Measurements from ENCODE around the gene ANKRD29.

Gene ANKRD29

GRCh38 chr18:23575309-23575651 is 87.4 kb downstream of the ANKRD29 start:
- peak; percentile 47 for DNase-seq (ENCODE audit: low read depth)
- no peak for TF ChIP-seq CTCF (IDR thresholded peaks at IDR 0.05; ENCODE audit: insufficient read depth, low read depth, low read length, missing control alignments)
- no peak overlapping the region for H3K4me3 ChIP-seq (ENCODE audit: low read length)

- DNase-seq (ENCODE audit: low read depth) = no peak
- no peak for TF ChIP-seq CTCF (IDR thresholded peaks at IDR 0.05; ENCODE audit: insufficient read depth, low read depth, low read length, missing control alignments)
These were observed 88.0 kb downstream of the ANKRD29 start for GRCh38 chr18:23574611-23575308.

GRCh38 chr18:23573626-23574431 is 88.9 kb downstream of the ANKRD29 start:
- no peak overlapping the region for H3K4me3 ChIP-seq (ENCODE audit: low read length)
- no peak for TF ChIP-seq CTCF (IDR thresholded peaks at IDR 0.05; ENCODE audit: insufficient read depth, low read depth, low read length, missing control alignments)
- DNase-seq (ENCODE audit: low read depth) = peak; percentile 77

More at GRCh38 chr18:23574611-23575308, 88.0 kb downstream of the ANKRD29 start:
- no peak overlapping the region for H3K4me3 ChIP-seq (ENCODE audit: low read length)

- DNase-seq (ENCODE audit: low read depth) = no peak
- no peak for TF ChIP-seq CTCF (IDR thresholded peaks at IDR 0.05; ENCODE audit: insufficient read depth, low read depth, low read length, missing control alignments)
- H3K4me3 ChIP-seq (ENCODE audit: low read length) = no peak overlapping the region
These were observed 89.7 kb downstream of the ANKRD29 start for GRCh38 chr18:23573020-23573419.

- no peak for DNase-seq (ENCODE audit: low read depth)
- no peak for TF ChIP-seq CTCF (IDR thresholded peaks at IDR 0.05; ENCODE audit: insufficient read depth, low read depth, low read length, missing control alignments)
- H3K4me3 ChIP-seq (ENCODE audit: low read length) = no peak overlapping the region
These were observed 90.1 kb downstream of the ANKRD29 start for GRCh38 chr18:23572570-23572969.

DNA sequence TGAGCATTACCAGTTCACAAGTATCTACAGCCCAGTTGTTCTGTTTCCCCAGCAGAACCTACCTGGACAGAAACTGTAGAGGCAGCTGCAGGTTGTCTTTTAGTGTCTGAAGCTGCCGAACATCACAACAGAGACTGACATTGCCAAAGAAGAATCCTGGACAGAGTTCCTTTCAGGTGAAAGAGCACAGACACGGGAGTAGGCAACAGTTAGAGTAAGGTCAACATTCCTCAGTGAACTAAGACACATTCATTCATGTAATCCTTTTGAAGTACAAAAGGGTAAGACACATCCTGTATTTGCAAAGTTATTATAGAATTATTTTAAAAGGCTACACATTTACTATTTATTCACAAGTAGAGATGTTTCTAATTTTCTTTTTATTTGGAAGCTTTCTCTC is 90.7 kb downstream of the ANKRD29 start:
- no peak for TF ChIP-seq CTCF (IDR thresholded peaks at IDR 0.05; ENCODE audit: insufficient read depth, low read depth, low read length, missing control alignments)
- no peak overlapping the region for H3K4me3 ChIP-seq (ENCODE audit: low read length)
- no peak for DNase-seq (ENCODE audit: low read depth)

All from epithelial cell of esophagus (primary cell).